Measurements from ENCODE around the gene CPA3. TPM values are rescaled to one million over a fixed set of nuclear protein-coding genes. Genes with fewer than 3 reads are reported as not detected.

The CPA3 gene
- total RNA-seq, 2 experiments from 2014 or later: not detected

DNA sequence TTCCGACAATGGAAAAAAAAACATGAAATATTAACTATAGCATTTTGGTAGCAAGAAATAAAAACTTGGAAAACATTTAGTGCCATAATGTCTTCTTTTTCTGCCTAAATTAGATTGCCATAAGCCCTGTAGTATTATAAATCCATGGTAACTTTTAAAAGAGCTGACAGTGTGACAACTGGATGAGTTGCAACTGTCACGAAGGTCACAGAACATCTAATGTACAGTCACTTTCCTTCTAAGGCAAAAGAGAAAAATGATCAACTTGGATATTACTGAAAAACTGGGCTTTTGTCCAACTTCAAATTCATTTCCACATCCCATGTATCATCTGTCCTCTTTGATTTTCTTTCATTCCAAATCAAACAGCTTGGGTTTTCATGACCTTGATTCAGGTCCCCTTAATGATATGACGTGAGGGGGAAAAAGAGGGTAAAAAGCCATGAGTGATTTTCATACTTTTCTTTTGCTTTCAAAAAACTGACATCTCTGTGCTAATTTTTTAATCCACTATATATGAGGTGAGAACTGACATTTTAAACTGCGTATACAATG is 36.9 kb upstream of the CPA3 start:
- ChIA-PET POLR2A (no interaction called here), CTCF (interaction anchor here (1.0 kb wide), 1 partner anchor 34 kb away, joined by 4 read pairs; no protein-coding TSS in a partner anchor)
- ATAC-seq (no peak), DNase-seq (no peak)
- Mint-ChIP-seq H3K9me3 (no peaks in the 10 kb centered on the region), H3K4me1 (ENCODE audit: low read depth) (no peaks in the 10 kb centered on the region), H3K4me3 (no peak overlapping the region), H3K27ac (no peak overlapping the region), H3K36me3 (ENCODE audit: low read depth) (no peaks in the 10 kb centered on the region), H3K27me3 (peaks cover 2% of the 10 kb centered on the region)
- TF ChIP-seq, protein P1, sequence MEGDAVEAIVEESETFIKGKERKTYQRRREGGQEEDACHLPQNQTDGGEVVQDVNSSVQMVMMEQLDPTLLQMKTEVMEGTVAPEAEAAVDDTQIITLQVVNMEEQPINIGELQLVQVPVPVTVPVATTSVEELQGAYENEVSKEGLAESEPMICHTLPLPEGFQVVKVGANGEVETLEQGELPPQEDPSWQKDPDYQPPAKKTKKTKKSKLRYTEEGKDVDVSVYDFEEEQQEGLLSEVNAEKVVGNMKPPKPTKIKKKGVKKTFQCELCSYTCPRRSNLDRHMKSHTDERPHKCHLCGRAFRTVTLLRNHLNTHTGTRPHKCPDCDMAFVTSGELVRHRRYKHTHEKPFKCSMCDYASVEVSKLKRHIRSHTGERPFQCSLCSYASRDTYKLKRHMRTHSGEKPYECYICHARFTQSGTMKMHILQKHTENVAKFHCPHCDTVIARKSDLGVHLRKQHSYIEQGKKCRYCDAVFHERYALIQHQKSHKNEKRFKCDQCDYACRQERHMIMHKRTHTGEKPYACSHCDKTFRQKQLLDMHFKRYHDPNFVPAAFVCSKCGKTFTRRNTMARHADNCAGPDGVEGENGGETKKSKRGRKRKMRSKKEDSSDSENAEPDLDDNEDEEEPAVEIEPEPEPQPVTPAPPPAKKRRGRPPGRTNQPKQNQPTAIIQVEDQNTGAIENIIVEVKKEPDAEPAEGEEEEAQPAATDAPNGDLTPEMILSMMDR (IDR thresholded peaks at IDR 0.05): no peak
- intact Hi-C loops (cut with micrococcal nuclease): no loop called here

DNA sequence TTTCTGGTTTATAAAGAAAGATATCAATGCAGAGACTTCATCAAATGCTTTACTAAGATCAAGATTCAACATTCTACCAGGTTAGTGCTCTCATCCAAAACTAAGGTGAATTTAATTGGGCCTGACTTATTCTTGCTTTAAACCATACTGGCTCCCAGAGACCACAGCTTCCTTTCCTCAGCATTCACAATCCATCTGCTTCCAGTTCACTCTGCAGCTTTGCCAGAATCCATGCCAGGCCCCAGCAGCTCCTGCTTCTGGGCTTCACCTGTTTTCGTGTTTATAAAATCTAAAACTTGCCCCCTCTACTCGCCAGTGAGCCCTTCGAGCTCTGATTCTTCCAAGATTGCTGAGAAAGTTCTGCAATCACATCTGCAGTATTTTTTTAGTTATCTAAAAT is 35.2 kb upstream of the CPA3 start:
- intact Hi-C loops (cut with micrococcal nuclease): no loop called here
- TF ChIP-seq, protein P1 (IDR thresholded peaks at IDR 0.05): no peak

DNA sequence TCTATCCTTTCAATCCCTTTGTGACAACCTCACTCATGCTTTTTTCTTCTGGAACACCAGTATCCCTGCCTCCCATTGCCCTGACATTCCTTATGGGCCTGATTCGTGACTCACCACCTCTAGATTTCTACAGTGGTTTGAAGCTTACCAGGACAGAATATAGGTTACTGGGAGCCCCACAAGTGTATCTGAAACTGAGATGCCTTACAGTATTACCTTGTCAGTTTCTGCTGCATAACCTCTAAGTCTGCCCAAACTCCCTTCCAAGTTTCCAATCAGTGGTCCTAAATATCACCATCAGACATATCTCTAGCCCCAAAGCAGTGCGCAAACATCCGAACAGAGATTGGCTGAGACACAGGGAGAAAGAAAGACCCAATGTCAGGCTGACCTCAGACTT is 31.9 kb upstream of the CPA3 start:
- H3K4me1 Mint-ChIP-seq (ENCODE audit: low read depth): no peaks in the 10 kb centered on the region
- intact Hi-C loops (cut with micrococcal nuclease): no loop called here

More for the DNA sequence above, 35.2 kb upstream of the CPA3 start:
- POLR2A ChIA-PET: no interaction called here
- CTCF ChIA-PET: no interaction called here
- ATAC-seq: no peak
- Mint-ChIP-seq H3K4me3 (no peak overlapping the region), H3K36me3 (ENCODE audit: low read depth) (no peaks in the 10 kb centered on the region), H3K4me1 (ENCODE audit: low read depth) (no peaks in the 10 kb centered on the region), H3K9me3 (no peaks in the 10 kb centered on the region), H3K27ac (no peak overlapping the region), H3K27me3 (peaks cover 4% of the 10 kb centered on the region)
- no peak for DNase-seq

DNA sequence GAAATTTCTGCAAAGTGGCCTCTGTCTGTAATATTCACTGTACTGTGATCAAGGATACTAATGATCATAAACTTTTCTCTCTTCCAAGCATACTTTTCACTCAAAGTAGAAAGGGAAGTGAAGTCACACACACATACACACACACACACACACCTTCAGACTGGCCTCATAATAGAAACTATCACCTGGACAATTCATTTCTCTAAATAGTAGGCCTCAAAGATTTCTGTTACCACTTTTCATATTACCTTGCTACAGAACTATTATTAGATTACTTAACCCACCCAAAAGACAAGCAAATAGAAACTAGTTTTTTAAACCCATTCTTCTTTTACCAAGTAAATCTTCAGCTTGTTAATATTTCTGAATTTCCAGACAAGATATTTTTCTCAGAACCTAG is 25.3 kb upstream of the CPA3 start:
- H3K4me1 Mint-ChIP-seq (ENCODE audit: low read depth): no peaks in the 10 kb centered on the region
- no peaks in the 10 kb centered on the region for H3K9me3 Mint-ChIP-seq
- intact Hi-C loops (cut with micrococcal nuclease): no loop called here
- H3K27me3 Mint-ChIP-seq: peaks cover 4% of the 10 kb centered on the region
- ChIA-PET CTCF (no interaction called here), POLR2A (no interaction called here)
- TF ChIP-seq, protein P1 (IDR thresholded peaks at IDR 0.05): no peak
- no peak overlapping the region for H3K4me3 Mint-ChIP-seq
- no peaks in the 10 kb centered on the region for H3K36me3 Mint-ChIP-seq (ENCODE audit: low read depth)
- DNase-seq: no peak
- no peak overlapping the region for H3K27ac Mint-ChIP-seq
- no peak for ATAC-seq

More for the DNA sequence above, 31.9 kb upstream of the CPA3 start:
- no peaks in the 10 kb centered on the region for H3K36me3 Mint-ChIP-seq (ENCODE audit: low read depth)
- no peak overlapping the region for H3K27ac Mint-ChIP-seq
- TF ChIP-seq, protein P1 (IDR thresholded peaks at IDR 0.05): no peak
- ChIA-PET POLR2A (no interaction called here), CTCF (no interaction called here)
- no peak for DNase-seq
- no peak for ATAC-seq
- H3K4me3 Mint-ChIP-seq: no peak overlapping the region
- no peaks in the 10 kb centered on the region for H3K9me3 Mint-ChIP-seq
- peaks cover 7% of the 10 kb centered on the region for H3K27me3 Mint-ChIP-seq

DNA sequence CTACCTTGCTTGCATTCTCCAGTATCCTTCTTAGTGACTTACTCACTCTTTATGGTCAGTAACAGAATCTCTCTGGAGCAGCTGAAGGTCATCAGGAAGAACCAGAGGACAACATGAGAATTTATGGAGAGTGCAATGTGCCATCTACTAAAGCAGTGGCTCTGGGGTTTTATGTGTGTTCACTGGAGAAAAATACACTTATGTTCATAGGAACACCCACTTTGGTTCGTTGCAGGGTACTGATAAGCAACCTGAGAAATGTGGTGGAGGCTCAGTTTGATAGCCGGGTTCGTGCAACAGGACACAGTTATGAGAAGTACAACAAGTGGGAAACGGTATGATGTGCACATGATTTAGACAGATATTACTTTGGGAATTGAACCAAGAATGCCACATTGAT is 24.6 kb upstream of the CPA3 start:
- Mint-ChIP-seq H3K4me1 (ENCODE audit: low read depth) (no peaks in the 10 kb centered on the region), H3K9me3 (no peaks in the 10 kb centered on the region), H3K27ac (no peak overlapping the region), H3K36me3 (ENCODE audit: low read depth) (no peaks in the 10 kb centered on the region), H3K4me3 (no peak overlapping the region), H3K27me3 (peaks cover 3% of the 10 kb centered on the region)
- ChIA-PET POLR2A (no interaction called here), CTCF (no interaction called here)
- TF ChIP-seq, protein P1 (IDR thresholded peaks at IDR 0.05): no peak
- DNase-seq: no peak
- no peak for ATAC-seq
- intact Hi-C loops (cut with micrococcal nuclease): no loop called here

Measured in activated CD8-positive, alpha-beta T cell treated with anti-CD3 and anti-CD28 coated beads for 36 hours (primary cell).